ENCODE data around the gene TVP23A. TPM values are rescaled to one million over a fixed set of nuclear protein-coding genes. Genes with fewer than 3 reads are reported as not detected.

TVP23A gene
- 3.0 and 3.1 TPM in 2 replicates for total RNA-seq (2021)
- long read RNA-seq, transcript TVP23A-201 (8 exons, 3,360 nt) = major isoform, 6 of 13 reads
- long read RNA-seq, partial matches to known transcripts = 0 of 13 reads
- long read RNA-seq, other reads (novel, unspliced or antisense) = 7 of 13 reads

DNA sequence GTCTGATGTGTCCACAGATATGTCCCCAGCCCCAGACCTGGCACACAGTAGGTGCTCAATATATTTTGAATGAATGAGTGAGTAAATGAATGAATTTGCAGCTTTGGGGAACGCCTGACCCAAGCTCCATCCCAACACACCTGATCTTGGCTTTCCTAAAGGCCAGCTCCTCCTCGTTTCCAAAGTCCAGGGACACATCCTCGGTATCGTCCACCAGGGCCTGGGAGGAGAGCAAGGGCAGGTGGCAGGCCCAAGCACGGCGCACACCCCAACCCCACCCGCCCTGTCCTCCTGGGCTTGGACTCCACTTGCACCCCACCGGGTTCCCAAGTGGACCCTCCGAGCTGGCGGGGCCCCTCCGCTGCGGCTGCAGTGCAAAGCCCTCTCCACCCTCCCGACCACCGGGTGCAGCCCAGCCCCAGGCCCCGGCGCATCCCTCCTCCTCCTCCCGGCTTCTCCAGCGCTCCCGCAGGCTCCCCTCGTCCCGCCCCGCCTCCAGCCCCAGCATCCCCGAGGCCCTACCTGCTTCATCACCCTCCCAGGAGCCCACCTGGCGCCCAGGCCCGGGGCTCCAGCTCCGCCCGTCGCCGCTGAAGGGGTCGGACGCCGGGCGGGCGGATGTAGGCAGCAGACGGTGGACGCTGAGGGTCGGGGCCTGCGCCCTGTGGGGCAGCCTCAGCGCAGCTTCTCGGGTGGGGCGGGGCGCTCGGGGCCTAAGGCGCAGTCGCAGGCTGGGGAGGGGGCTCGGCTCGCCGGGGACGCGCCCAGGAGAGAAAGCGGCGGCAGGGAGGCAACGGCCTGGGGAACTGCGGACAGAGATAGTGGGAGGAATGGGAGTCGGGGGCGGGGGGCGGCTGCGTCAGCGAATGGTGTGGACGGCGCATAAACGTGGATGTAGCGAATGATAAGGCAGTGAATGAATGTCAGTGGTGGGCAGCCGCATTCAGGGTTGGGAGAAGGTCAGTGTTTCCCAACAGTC is at the start of gene TVP23A:
TSS of gene TVP23A (minus strand) at position 832 of the 979 bp plus-strand sequence. CDS start at position 531, 301 bp downstream.
- H2AK5ac ChIP-seq (ENCODE audit: insufficient read length, low read length) = no peak within 1 kb of the TSS
- no peak within 1 kb of the TSS for H2BK5ac ChIP-seq (ENCODE audit: insufficient read length, low read length)
- no peak within 1 kb of the TSS for H2BK20ac ChIP-seq (ENCODE audit: low read depth, low read length, poor library complexity, severe bottlenecking)
- no peaks in the 10 kb centered on the region for H4K20me1 ChIP-seq (ENCODE audit: control insufficient read depth, insufficient read depth, insufficient read length)
- H3K79me2 ChIP-seq (ENCODE audit: insufficient read depth, low read length) = no peaks in the 10 kb centered on the region; the same call in 1 of the 2 replicates
- no peak within 1 kb of the TSS for H2BK12ac ChIP-seq (ENCODE audit: insufficient read length, low read depth, low read length)
- no peak for TF ChIP-seq CTCF (conservative IDR thresholded peaks at IDR 0.05)
- H3T11ph ChIP-seq (ENCODE audit: low read length) = no peak within 1 kb of the TSS
- no peaks in the 10 kb centered on the region for H3K9me3 Mint-ChIP-seq
- H2BK15ac ChIP-seq (ENCODE audit: low read depth, low read length) = no peak within 1 kb of the TSS
- no peak within 1 kb of the TSS for H3K4ac ChIP-seq (ENCODE audit: low read depth, low read length)
- H2BK120ac ChIP-seq (ENCODE audit: low read depth, low read length, poor library complexity, severe bottlenecking) = no peak within 1 kb of the TSS
- peaks cover 5% of the 10 kb centered on the region for H3K23me2 ChIP-seq (ENCODE audit: insufficient read length, low read depth, low read length, poor library complexity, severe bottlenecking)
- no CpG with 5 or more reads among the region's 64 CpGs for WGBS (ENCODE audit: extremely low coverage, insufficient read length, low lambda C conversion rate)
- H3K27me3 ChIP-seq (ENCODE audit: insufficient read depth, low read length) = no peaks in the 10 kb centered on the region
- no peaks in the 10 kb centered on the region for H3K9me3 ChIP-seq (ENCODE audit: control insufficient read depth, low read depth, low read length)
- no peak within 1 kb of the TSS for H4K5ac ChIP-seq (ENCODE audit: insufficient read length, low read depth, low read length)
- H3K56ac ChIP-seq (ENCODE audit: insufficient read length, low read depth, low read length) = no peak within 1 kb of the TSS
- H3K36me3 Mint-ChIP-seq (ENCODE audit: insufficient read depth in 1 of 3, low read depth in 3 of 3) = no peaks in the 10 kb centered on the region; a peak in 1 of 7 replicates
- H3K27me3 Mint-ChIP-seq (ENCODE audit: low read depth) = peaks cover 6% of the 10 kb centered on the region
- peaks cover 4 to 13% of the 10 kb centered on the region in 2 experiments for H3K4me1 Mint-ChIP-seq
- no peak within 1 kb of the TSS for H3K18ac ChIP-seq (ENCODE audit: insufficient read length, low read depth, low read length)
- H3K4me1 ChIP-seq (ENCODE audit: insufficient read depth, low read length) = no peaks in the 10 kb centered on the region
- H3K4me2 ChIP-seq (ENCODE audit: insufficient read depth, insufficient read length, low read length) = peak within 1 kb of the TSS; percentile 47
- H3K27ac Mint-ChIP-seq = no peak within 1 kb of the TSS; a peak in 1 of 7 replicates
- no peak within 1 kb of the TSS for H4K91ac ChIP-seq (ENCODE audit: insufficient read length, low read depth, low read length)
- H4K8ac ChIP-seq (replicated peaks; ENCODE audit: insufficient read length, low read depth, low read length) = no peak within 1 kb of the TSS
- H3K27ac ChIP-seq (ENCODE audit: insufficient read length, low read depth, low read length) = no peak within 1 kb of the TSS
- peak within 1 kb of the TSS; percentile 73 to 84 for H3K4me3 Mint-ChIP-seq
- no peak within 1 kb of the TSS for H3K23ac ChIP-seq (ENCODE audit: insufficient read length, low read depth, low read length)
- no peaks in the 10 kb centered on the region for H3K79me1 ChIP-seq (ENCODE audit: insufficient read depth, low read depth, low read length, poor library complexity, severe bottlenecking)
- H3K9ac ChIP-seq (ENCODE audit: extremely low read depth, insufficient read length, low read length) = no peak within 1 kb of the TSS
- H2AFZ ChIP-seq (ENCODE audit: low read length) = no peak within 1 kb of the TSS
- peak; percentile 63 for DNase-seq
- peak within 1 kb of the TSS; percentile 8; the same call in 1 of the 2 replicates for H3K14ac ChIP-seq (ENCODE audit: insufficient read depth, low read length)
